ENCODE data around the gene STAG1. TPM values are rescaled to one million over a fixed set of nuclear protein-coding genes. Genes with fewer than 3 reads are reported as not detected.
"Not testable (repeated sequence)": the region's sequence is repeated elsewhere in the genome, so short reads cannot be mapped to it uniquely, and the experiment has no call there.

STAG1 gene
- total and polyA plus RNA-seq, 8 donors: 7.5 to 105 (median 37.9) TPM

DNA sequence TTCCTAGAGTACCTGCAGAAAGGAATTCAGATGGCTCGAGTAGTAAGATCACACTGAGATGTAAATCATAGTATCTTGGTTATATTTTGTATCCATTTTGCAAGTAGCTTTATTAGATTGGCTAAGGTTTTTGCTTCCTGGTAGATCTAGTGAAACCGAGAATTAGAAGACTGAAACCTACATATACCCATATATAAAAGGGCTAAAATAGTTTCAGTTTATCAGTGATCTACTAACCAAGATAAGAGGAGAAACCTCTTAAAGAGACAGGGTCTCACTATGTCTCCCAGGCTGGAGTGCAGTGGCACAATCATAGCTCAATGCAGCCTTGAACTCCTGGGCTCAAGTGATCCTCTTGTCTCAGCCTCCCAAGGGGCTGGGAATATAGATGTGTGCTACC lies 366.7 kb downstream of the STAG1 start:
- Histone ChIP-seq H3K9me3 (no peaks in the 10 kb centered on the region), H3K27ac (no peak overlapping the region), H3K4me3 (no peak overlapping the region), H3K27me3 (no peaks in the 10 kb centered on the region), H3K4me1 (peaks cover 0 to 8% (median 3%) of the 10 kb centered on the region in 4 donors), H3K36me3 (peaks cover 0 to 2% (median 0%) of the 10 kb centered on the region in 4 donors)
- DNase-seq: no peak
- TF ChIP-seq POLR2AphosphoS5 (IDR thresholded peaks at IDR 0.05): no peak
- intact Hi-C loops (cut with DNase I; ENCODE audit: low total_unique reads): no loop called here
- 63 to 88% (median 75%) methylated on average over 2 of the region's 2 CpGs for WGBS, 5 donors

DNA sequence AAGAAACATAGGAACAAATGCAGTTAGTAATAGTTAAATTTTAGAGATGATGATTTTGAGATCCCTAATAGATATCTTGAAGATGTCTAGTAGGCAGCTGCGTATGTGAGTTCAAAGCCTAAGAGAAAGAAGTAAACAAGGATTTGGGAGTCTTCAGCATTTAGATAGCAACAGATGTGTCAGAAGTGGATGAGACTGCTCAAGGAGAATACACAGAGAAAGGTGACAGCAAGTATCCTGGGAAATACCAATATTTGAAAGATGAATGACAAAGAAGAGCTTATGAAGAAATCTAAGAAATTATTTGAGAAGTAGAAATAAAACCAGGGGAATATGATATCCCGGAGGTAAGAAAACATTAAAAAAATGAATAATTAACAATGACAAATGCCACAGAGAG lies 371.1 kb downstream of the STAG1 start:
- TF ChIP-seq POLR2AphosphoS5 (IDR thresholded peaks at IDR 0.05) (no peak), POLR2A (IDR thresholded peaks at IDR 0.05) (no peak)
- no peak overlapping the region for H3K4me3 ChIP-seq
- H3K9me3 ChIP-seq: no peaks in the 10 kb centered on the region
- intact Hi-C loops (cut with DNase I; ENCODE audit: low total_unique reads): no loop called here
- no peaks in the 10 kb centered on the region for H3K4me1 ChIP-seq
- no peaks in the 10 kb centered on the region for H3K27me3 ChIP-seq
- no peak for DNase-seq
- H3K27ac ChIP-seq: no peak overlapping the region
- WGBS, 5 donors: 49 to 74% (median 73%) methylated on average over 2 of the region's 2 CpGs
- peaks cover 0 to 13% (median 9%) of the 10 kb centered on the region in 4 donors for H3K36me3 ChIP-seq

DNA sequence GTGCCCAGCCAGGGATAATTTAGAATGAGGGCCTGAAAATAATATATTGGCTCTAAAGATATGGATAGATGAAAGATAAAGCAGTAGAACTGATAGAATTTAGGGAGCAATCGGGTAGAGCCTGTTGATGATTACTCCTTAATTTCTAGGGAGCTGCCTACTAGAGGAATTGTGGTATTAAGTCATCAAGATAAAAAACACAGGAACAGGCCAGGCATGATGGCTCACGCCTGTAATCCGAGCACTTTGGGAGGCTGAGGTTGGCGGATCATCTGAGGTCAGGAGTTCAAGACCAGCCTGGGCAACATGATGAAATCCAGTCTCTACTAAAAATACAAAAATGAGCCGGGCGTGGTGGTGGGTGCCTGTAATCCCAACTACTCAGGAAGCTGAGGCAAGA lies 371.6 kb downstream of the STAG1 start:
- DNase-seq: no peak
- TF ChIP-seq CTCF (IDR thresholded peaks at IDR 0.05) (no peak), POLR2A (IDR thresholded peaks at IDR 0.05) (no peak), EP300 (IDR thresholded peaks at IDR 0.05) (no peak), POLR2AphosphoS5 (IDR thresholded peaks at IDR 0.05) (no peak)
- WGBS, 5 donors: 82 to 91% (median 87%) methylated on average over 6 of the region's 6 CpGs
- intact Hi-C loops (cut with DNase I; ENCODE audit: low total_unique reads): no loop called here
- Histone ChIP-seq H3K9me3 (no peaks in the 10 kb centered on the region), H3K4me3 (no peak overlapping the region), H3K27me3 (no peaks in the 10 kb centered on the region), H3K27ac (no peak overlapping the region), H3K36me3 (peaks cover 0 to 15% (median 11%) of the 10 kb centered on the region in 4 donors), H3K4me1 (no peaks in the 10 kb centered on the region)

DNA sequence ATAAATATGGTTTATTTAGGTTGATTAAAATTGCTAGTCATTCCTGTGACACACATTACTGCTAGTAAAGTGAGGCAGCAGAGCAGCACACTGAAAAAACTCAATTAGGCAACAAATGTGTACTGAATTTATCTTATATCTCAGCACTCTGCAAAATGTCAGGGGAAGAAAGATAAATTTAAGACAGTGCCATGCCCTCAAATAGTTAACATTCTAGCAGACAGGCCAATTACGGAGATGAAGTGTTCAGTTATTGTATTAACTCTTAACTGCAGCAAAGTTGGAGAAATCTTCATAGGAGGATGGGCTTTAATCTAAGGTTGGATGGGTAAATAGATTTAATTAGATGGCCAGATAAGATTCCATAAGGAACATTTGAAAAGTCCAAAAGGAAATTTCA lies 374.2 kb downstream of the STAG1 start:
- Histone ChIP-seq H3K4me1 (no peaks in the 10 kb centered on the region), H3K9me3 (no peaks in the 10 kb centered on the region), H3K27me3 (no peaks in the 10 kb centered on the region), H3K36me3 (peaks cover 0 to 25% (median 23%) of the 10 kb centered on the region in 4 donors), H3K4me3 (no peak overlapping the region), H3K27ac (no peak overlapping the region)
- TF ChIP-seq POLR2A (IDR thresholded peaks at IDR 0.05): no peak
- no peak for TF ChIP-seq CTCF (IDR thresholded peaks at IDR 0.05)
- no peak for TF ChIP-seq EP300 (IDR thresholded peaks at IDR 0.05)
- TF ChIP-seq POLR2AphosphoS5 (IDR thresholded peaks at IDR 0.05): no peak
- 36 to 54% (median 47%) methylated on average over 1 of the region's 1 CpG for WGBS, 5 donors
- intact Hi-C loops (cut with DNase I; ENCODE audit: low total_unique reads): no loop called here
- DNase-seq: no peak

DNA sequence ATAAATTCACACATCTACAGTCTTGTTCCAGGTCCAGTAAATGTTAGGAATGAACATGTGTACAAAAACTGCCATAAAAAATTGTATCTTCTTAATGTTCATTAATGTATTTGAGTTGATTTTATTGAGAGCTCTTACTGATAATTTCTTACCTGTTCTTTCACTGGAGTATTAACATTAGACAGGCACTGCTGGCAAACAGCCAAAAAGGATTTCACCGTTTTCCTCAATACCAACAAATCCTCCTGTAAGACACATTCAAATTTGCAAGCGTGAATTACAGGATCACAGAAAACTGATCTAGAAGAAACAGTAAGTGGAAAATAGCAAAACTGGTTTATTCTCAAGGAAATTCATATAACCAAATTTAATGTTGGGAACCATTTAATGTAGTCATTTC lies 374.7 kb downstream of the STAG1 start:
- H3K27ac ChIP-seq: no peak overlapping the region
- H3K27me3 ChIP-seq: no peaks in the 10 kb centered on the region
- H3K4me1 ChIP-seq: no peaks in the 10 kb centered on the region
- H3K9me3 ChIP-seq: no peaks in the 10 kb centered on the region
- 50 to 59% (median 55%) methylated on average over 2 of the region's 2 CpGs for WGBS, 5 donors
- H3K4me3 ChIP-seq: no peak overlapping the region
- peaks cover 0 to 25% (median 23%) of the 10 kb centered on the region in 4 donors for H3K36me3 ChIP-seq
- peak in 1 of 2 donors; percentile 18 for DNase-seq
- intact Hi-C loops (cut with DNase I; ENCODE audit: low total_unique reads): no loop called here
- no peak for TF ChIP-seq POLR2A (IDR thresholded peaks at IDR 0.05)
- no peak for TF ChIP-seq EP300 (IDR thresholded peaks at IDR 0.05)
- TF ChIP-seq CTCF (IDR thresholded peaks at IDR 0.05): no peak
- TF ChIP-seq POLR2AphosphoS5 (IDR thresholded peaks at IDR 0.05): no peak

GRCh38 chr3:136375800-136376199 lies 376.4 kb downstream of the STAG1 start:
- intact Hi-C loops (cut with DNase I; ENCODE audit: low total_unique reads): not testable (repeated sequence)
- peaks cover 0 to 25% (median 23%) of the 10 kb centered on the region in 4 donors for H3K36me3 ChIP-seq

More at GRCh38 chr3:136375800-136376199, 376.4 kb downstream of the STAG1 start:
- not testable (repeated sequence) for H3K9me3 ChIP-seq, DNase-seq, H3K27me3 ChIP-seq, H3K27ac ChIP-seq, H3K4me3 ChIP-seq, H3K4me1 ChIP-seq
- WGBS, 5 donors: 97 to 99% (median 98%) methylated on average over 5 of the region's 5 CpGs

All from stomach (tissue), 9 donors.